HuH-7.5 (cell line): ENCODE data around the gene GRM4.

ENCODE experiments used
- DNase-seq: peaks from one replicate; pipeline ENCODE4 v3.0.0; 2011; ENCODE audit warnings: low spot score

GRM4 gene

GRCh38 chr6:33977606-33978411, 168.1 kb downstream of the GRM4 start:
- no peak for DNase-seq

- no peak for DNase-seq
Observed at GRCh38 chr6:33976437-33977360, 169.2 kb downstream of the GRM4 start.

- DNase-seq, result no peak
Observed at GRCh38 chr6:33975661-33976436, 170.0 kb downstream of the GRM4 start.

- DNase-seq, result no peak
Observed at GRCh38 chr6:33974471-33974870, 171.4 kb downstream of the GRM4 start.

GRCh38 chr6:33974030-33974429, 171.9 kb downstream of the GRM4 start:
- no peak for DNase-seq

GRCh38 chr6:33971580-33971979, 174.3 kb downstream of the GRM4 start:
- no peak for DNase-seq
